Heart right ventricle (tissue), 16 donors: ENCODE results near the gene CWC22. TPM values are rescaled to one million over a fixed set of nuclear protein-coding genes. Genes with fewer than 3 reads are reported as not detected.

Experiments used
- ATAC-seq, 8 donors: fragments of 200-7000 bp; cut with Tn5 transposase; one replicate each; pipeline ENCODE4 v1.9.1; 2020; ENCODE audit warnings: mild to moderate bottlenecking in 8 of 8, moderate library complexity in 8 of 8, moderate number of reproducible peaks in 1 of 8
- DNase-seq, 2 donors: peaks; one replicate each; pipeline ENCODE4 v3.0.0-alpha.2; 2020
- H3K27ac ChIP-seq, 10 donors: fragments of 200-600 bp; sonication (generic) in 2 of 10; one replicate each; pipeline versions ENCODE4 v1.5.0 to v1.8.0; 2020 to 2022; ENCODE audit warnings: mild to moderate bottlenecking in 3 of 10
- H3K27me3 ChIP-seq, 7 donors: fragments of 200-600 bp; one replicate each; pipeline ENCODE4 v1.8.0; 2021 to 2022; ENCODE audit warnings: mild to moderate bottlenecking in 2 of 7
- H3K36me3 ChIP-seq, 9 donors: fragments of 200-600 bp; sonication (generic) in 1 of 9; one replicate each; pipeline versions ENCODE4 v1.5.0 to v1.8.0; 2020 to 2022; ENCODE audit warnings: mild to moderate bottlenecking in 2 of 9
- H3K4me1 ChIP-seq, 9 donors: fragments of 200-600 bp; sonication (generic) in 1 of 9; one replicate each; pipeline versions ENCODE4 v1.5.0 to v1.8.0; 2020 to 2022; ENCODE audit warnings: mild to moderate bottlenecking in 4 of 9
- H3K4me3 ChIP-seq, 10 donors: fragments of 200-600 bp; sonication (generic) in 2 of 10; one replicate each; pipeline versions ENCODE4 v1.5.0 to v1.8.0; 2020 to 2022; ENCODE audit warnings: mild to moderate bottlenecking in 7 of 10, moderate library complexity in 2 of 10
- H3K9me3 ChIP-seq, 11 donors: fragments of 200-600 bp in 10 of 11; sonication (generic) in 2 of 11; one replicate each; pipeline versions ENCODE4 v1.5.0 to v1.8.0; 2013 to 2022; ENCODE audit warnings: mild to moderate bottlenecking in 2 of 11, control low read depth in 1 of 11, moderate library complexity in 1 of 11
- WGBS, 2 donors: extraction: QIAGEN DNeasy Blood & Tissue Kit; methylation state at CpG; one replicate each; pipeline ENCODE4 v1.1.7; 2013; ENCODE audit warnings: inconsistent platforms in 1 of 2; 5-methylcytosine and 5-hydroxymethylcytosine counted together
- intact Hi-C, 10 donors: fragments of 100-400 bp; cut with DNase I; formaldehyde crosslinking; loops; one replicate each; pipeline versions ENCODE4 v1.11.1 to v1.14.2; 2022
- polyA plus RNA-seq, 2 donors: library from polyadenylated mRNA; stranded (reverse); fragments of 200-250 nt; gene quantifications; one replicate each; pipeline ENCODE4 v1.2.3, GENCODE V29; 2013
- total RNA-seq, 10 donors: library from RNA; stranded (reverse); fragmentation: NEBNext Ultra II Directional in 3 of 10; extraction: Animal tissue kit (Norgen Biotek cat#: 25700) in 3 of 10; gene quantifications; one replicate each; pipeline versions ENCODE4 v1.2.1 to v1.2.4, GENCODE V29; 2021 to 2023
- TF ChIP-seq, protein P1 (sequence below), 9 donors: fragments of 200-600 bp; sonication (generic) in 2 of 9; IDR thresholded peaks; one replicate each; pipeline versions ENCODE4 v1.5.0 to v1.8.0; 2021 to 2022; ENCODE audit warnings: antibody characterized with exemption in 9 of 9, mild to moderate bottlenecking in 5 of 9, moderate library complexity in 1 of 9
- donor health status: Arrhythmogenic right ventricular cardiomyopathy.
- donor health status: ischemic (EF 13 %, LVEDD 7.1; RV severe dilation, severe dysfunction).
- donor health status: healthy with polysubstance abuse.
- donor health status: DM: no; HTN: yes; CAD: no.
- donor health status: DM: no; HTN: no; CAD: no.
- donor health status: ischemic (EF 25% LVEDD 6.9; RV normal size, moderate dysfunction).
- donor health status: ischemic (EF 25% LVEDD 5.7; RV mildly dilated, moderate dysfunction).
- donor health status: healthy.
- donor health status: DM: yes; HTN: yes; CAD: no.
- donor health status: Ischemic cardiomyopathy.
- donor health status: ischemic (EF 35%, LVEDD 5.7; RV mildly dilated, moderate dysfunction).
- donor health status: nonischemic (EF 11% LVEDD 7.7; RV severe dilation, severe dysfunction).
- donor health status: DM: yes; HTN: yes; CAD: no.
- donor health status: PGD.
- donor health status: ischemic (EF 29% LVEDD 5.4; RV normal size, mild dysfunction).
- donor health status: nonischemic (EF 23%, LVEDD 6.1; RV moderate dilation, normal function).

CWC22 gene
- total and polyA plus RNA-seq, 12 donors, result 5.6 to 16.0 (median 12.6) TPM

DNA sequence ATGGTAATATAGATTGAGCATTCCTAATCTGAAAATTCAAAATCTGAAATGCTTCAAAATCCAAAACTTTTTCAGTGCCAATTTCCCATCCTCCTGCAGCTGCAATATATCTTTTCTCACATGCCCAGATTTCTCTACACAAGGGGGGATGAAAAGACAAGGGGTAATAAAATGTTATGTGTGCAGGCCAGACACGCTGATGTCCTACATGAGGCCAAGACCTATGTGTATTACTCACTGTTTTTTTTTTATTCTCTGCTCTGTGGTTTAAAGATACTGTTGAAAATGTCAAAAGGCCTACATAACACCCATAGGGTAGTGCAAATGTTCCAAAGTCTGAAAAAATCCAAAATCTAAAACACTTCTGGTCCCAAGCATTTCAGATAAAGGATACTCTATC, 41.2 kb upstream of the CWC22 start:
- H3K9me3 ChIP-seq, result no peaks in the 10 kb centered on the region
- ATAC-seq (no peak), DNase-seq (no peak)
- no peak overlapping the region for H3K27ac ChIP-seq
- H3K27me3 ChIP-seq, result peaks cover 0 to 7% (median 0%) of the 10 kb centered on the region in 7 donors
- H3K4me1 ChIP-seq, result no peaks in the 10 kb centered on the region
- H3K36me3 ChIP-seq, result no peaks in the 10 kb centered on the region
- TF ChIP-seq, protein P1, sequence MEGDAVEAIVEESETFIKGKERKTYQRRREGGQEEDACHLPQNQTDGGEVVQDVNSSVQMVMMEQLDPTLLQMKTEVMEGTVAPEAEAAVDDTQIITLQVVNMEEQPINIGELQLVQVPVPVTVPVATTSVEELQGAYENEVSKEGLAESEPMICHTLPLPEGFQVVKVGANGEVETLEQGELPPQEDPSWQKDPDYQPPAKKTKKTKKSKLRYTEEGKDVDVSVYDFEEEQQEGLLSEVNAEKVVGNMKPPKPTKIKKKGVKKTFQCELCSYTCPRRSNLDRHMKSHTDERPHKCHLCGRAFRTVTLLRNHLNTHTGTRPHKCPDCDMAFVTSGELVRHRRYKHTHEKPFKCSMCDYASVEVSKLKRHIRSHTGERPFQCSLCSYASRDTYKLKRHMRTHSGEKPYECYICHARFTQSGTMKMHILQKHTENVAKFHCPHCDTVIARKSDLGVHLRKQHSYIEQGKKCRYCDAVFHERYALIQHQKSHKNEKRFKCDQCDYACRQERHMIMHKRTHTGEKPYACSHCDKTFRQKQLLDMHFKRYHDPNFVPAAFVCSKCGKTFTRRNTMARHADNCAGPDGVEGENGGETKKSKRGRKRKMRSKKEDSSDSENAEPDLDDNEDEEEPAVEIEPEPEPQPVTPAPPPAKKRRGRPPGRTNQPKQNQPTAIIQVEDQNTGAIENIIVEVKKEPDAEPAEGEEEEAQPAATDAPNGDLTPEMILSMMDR (IDR thresholded peaks at IDR 0.05), result no peak
- 67 to 68% methylated on average over 1 of the region's 1 CpG for WGBS, 2 donors
- intact Hi-C loops, result no loop called here
- no peak overlapping the region for H3K4me3 ChIP-seq

DNA sequence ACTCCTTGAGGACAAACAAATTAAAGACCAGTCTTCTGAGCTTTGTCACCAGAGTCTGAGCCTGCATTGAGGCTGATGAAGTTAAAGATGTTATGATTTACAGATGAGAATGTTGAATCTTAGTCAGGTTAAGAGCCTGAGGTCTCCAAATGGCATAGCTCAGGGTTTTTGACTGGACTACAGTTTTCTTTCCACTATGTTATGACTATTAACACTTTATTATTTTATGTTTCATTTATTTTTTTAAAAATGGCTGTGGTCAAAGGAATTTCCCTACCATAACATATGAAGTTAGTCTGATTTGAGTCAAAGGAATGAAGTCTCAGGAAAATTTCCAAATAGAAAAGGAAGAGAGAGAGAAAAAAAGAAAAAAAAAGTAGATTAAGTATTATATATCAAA, 39.7 kb upstream of the CWC22 start:
- Histone ChIP-seq H3K4me1 (no peaks in the 10 kb centered on the region), H3K36me3 (no peaks in the 10 kb centered on the region), H3K4me3 (no peak overlapping the region), H3K27me3 (peaks cover 0 to 7% (median 0%) of the 10 kb centered on the region in 7 donors), H3K9me3 (peaks cover 0 to 2% (median 0%) of the 10 kb centered on the region in 11 donors), H3K27ac (no peak overlapping the region)
- intact Hi-C loops, result no loop called here
- TF ChIP-seq, protein P1 (IDR thresholded peaks at IDR 0.05), result no peak
- no peak for ATAC-seq
- no peak for DNase-seq

DNA sequence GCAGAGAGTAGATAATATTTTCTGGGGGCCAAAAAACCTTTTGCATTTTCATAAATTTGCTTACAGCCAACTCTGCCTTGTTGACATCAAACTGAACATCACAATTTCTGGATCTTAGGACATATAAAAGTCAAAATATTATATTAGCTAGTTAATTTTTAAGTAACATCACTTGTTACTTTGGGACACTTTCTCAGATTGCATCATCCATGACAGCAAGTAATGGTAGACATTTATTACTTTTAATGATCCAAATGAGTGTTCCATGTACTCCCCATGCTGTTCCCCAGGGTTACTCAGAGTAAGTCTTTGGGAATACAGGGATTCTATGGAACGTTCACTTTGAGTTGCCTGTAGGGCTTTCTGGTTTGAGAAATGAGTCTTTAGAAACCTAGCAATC, 39.1 kb upstream of the CWC22 start:
- WGBS, 2 donors, result 87 to 91% methylated on average over 1 of the region's 1 CpG
- Histone ChIP-seq H3K27me3 (peaks cover 0 to 7% (median 0%) of the 10 kb centered on the region in 7 donors), H3K4me1 (no peaks in the 10 kb centered on the region), H3K36me3 (no peaks in the 10 kb centered on the region), H3K4me3 (no peak overlapping the region), H3K9me3 (peaks cover 0 to 3% (median 0%) of the 10 kb centered on the region in 11 donors), H3K27ac (no peak overlapping the region)
- intact Hi-C loops, result no loop called here
- TF ChIP-seq, protein P1 (IDR thresholded peaks at IDR 0.05), result no peak
- ATAC-seq (no peak), DNase-seq (no peak)

DNA sequence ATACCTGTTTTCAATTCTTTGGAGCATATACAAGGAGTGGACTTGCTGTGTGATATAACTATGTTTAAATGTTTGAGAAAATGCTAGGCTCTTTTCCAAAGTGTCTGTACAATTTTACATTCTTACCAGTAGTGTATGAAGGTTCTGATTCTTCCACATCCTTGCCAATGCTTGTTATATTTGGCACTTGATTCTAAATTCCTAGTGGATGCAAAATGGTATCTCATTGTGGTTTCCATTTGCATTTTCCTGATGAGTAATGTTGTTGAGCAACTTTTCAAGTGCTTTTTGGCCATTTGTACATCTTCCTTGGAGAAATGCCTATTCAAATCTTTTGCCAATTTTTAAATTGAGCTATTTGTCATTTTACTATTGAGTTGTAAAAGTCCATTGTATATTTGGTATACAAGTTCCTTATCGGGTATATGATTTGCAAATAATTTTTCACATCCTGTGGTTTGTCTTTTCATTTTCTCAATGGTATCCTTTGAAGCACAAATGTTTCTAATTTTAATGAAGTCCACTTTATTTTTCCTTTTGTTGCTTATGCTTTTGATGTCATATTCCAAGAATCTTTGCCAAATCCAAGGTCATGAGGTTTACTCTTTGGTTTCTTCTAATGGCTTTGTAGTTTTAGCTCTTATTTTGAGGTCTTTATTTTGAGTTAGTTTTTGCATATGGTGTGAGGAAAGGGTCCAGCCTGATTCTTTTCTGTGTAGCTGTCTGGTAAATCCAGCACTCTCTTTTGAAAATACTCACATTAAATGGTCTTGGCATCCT, 33.2 kb upstream of the CWC22 start:
- Histone ChIP-seq H3K36me3 (no peaks in the 10 kb centered on the region), H3K9me3 (peaks cover 0 to 3% (median 0%) of the 10 kb centered on the region in 11 donors), H3K4me1 (no peaks in the 10 kb centered on the region), H3K27me3 (peaks cover 0 to 7% (median 0%) of the 10 kb centered on the region in 7 donors), H3K4me3 (no peak overlapping the region), H3K27ac (no peak overlapping the region)
- WGBS, 2 donors, result 83 to 88% methylated on average over 1 of the region's 1 CpG
- DNase-seq, result no peak
- intact Hi-C loops, result no loop called here
- TF ChIP-seq, protein P1 (IDR thresholded peaks at IDR 0.05), result no peak
- no peak for ATAC-seq
